NCI-H2029 treated with DMSO at 0.1 percent for 48 hours (cell line): Measurements from ENCODE around the gene LRRC49.
"Not testable (repeated sequence)": the region's sequence is repeated elsewhere in the genome, so short reads cannot be mapped to it uniquely, and the experiment has no call there.

ENCODE experiments used
- DNase-seq: peaks from one replicate; lab custom pipeline; 2025; lab: John Stamatoyannopoulos, UW

The LRRC49 gene

GRCh38 chr15:70923311-70924080 lies 30.9 kb downstream of the LRRC49 start:
- DNase-seq = no peak

- not testable (repeated sequence) for DNase-seq
These were observed 34.3 kb downstream of the LRRC49 start for GRCh38 chr15:70926914-70927313.

GRCh38 chr15:70931821-70932220 lies 39.2 kb downstream of the LRRC49 start:
- DNase-seq = no peak

- no peak for DNase-seq
These were observed 39.8 kb downstream of the LRRC49 start for GRCh38 chr15:70932397-70932796.

GRCh38 chr15:70933411-70933810 lies 40.8 kb downstream of the LRRC49 start:
- DNase-seq = no peak

- DNase-seq = no peak
These were observed 43.0 kb downstream of the LRRC49 start for GRCh38 chr15:70935631-70936030.

- peak; percentile 20 for DNase-seq
These were observed 43.7 kb downstream of the LRRC49 start for GRCh38 chr15:70936326-70936725.

- DNase-seq = not testable (repeated sequence)
These were observed 50.7 kb downstream of the LRRC49 start for GRCh38 chr15:70943285-70943684.

GRCh38 chr15:70947351-70948335 lies 55.0 kb downstream of the LRRC49 start:
- no peak for DNase-seq

- no peak for DNase-seq
These were observed 58.3 kb downstream of the LRRC49 start for GRCh38 chr15:70950953-70951352.

GRCh38 chr15:70954171-70954570 lies 61.5 kb downstream of the LRRC49 start:
- no peak for DNase-seq

- DNase-seq = no peak
These were observed 62.1 kb downstream of the LRRC49 start for GRCh38 chr15:70954733-70955132.

- DNase-seq = no peak
These were observed 62.5 kb downstream of the LRRC49 start for GRCh38 chr15:70955151-70955550.

GRCh38 chr15:70956201-70956995 lies 63.8 kb downstream of the LRRC49 start:
- no peak for DNase-seq

- DNase-seq = no peak
These were observed 69.5 kb downstream of the LRRC49 start for GRCh38 chr15:70962084-70962483.

GRCh38 chr15:70963199-70963598 lies 70.6 kb downstream of the LRRC49 start:
- no peak for DNase-seq

GRCh38 chr15:70964058-70964457 lies 71.4 kb downstream of the LRRC49 start:
- DNase-seq = no peak

- DNase-seq = no peak
These were observed 72.1 kb downstream of the LRRC49 start for GRCh38 chr15:70964686-70965085.

- no peak for DNase-seq
These were observed 75.0 kb downstream of the LRRC49 start for GRCh38 chr15:70967646-70968045.

GRCh38 chr15:70974004-70974832 lies 81.6 kb downstream of the LRRC49 start:
- DNase-seq = no peak

GRCh38 chr15:70976851-70977250 lies 84.2 kb downstream of the LRRC49 start:
- DNase-seq = no peak
